NCI-H2107 (cell line): ENCODE results near the gene TIAM1.

Experiments used
- DNase-seq: peaks from one replicate; lab custom pipeline; 2025; lab: John Stamatoyannopoulos, UW

TIAM1 gene

GRCh38 chr21:31135531-31136184, 208.4 kb downstream of the TIAM1 start:
- DNase-seq = no peak

DNA sequence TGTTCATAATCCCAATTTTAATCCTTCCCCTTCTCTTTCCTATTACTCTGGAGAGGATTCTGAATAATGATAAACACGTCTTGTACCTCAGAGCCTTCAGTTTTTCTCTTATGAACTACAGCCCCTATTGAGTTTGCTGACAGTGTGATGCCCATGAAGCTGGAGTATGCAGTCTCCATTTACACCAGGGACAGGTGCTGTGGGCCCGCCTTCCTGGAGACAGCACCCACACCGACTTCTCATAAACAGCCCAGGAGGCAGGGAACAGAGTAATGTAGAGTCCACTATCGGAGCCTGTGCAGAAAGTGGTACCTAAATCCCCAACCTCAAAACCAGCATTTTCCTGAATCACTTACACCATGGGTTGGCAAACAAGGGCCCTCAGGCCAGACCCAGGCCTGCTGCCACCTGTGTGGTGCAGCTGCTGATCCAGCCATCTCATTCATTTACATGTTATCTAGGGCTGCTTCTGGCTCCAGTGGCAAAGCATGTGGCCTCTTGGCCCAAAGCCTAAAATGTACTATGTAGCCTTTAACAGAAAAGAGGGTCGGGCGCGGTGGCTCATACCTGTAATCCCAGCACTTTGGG, 210.7 kb downstream of the TIAM1 start:
- DNase-seq = no peak

DNA sequence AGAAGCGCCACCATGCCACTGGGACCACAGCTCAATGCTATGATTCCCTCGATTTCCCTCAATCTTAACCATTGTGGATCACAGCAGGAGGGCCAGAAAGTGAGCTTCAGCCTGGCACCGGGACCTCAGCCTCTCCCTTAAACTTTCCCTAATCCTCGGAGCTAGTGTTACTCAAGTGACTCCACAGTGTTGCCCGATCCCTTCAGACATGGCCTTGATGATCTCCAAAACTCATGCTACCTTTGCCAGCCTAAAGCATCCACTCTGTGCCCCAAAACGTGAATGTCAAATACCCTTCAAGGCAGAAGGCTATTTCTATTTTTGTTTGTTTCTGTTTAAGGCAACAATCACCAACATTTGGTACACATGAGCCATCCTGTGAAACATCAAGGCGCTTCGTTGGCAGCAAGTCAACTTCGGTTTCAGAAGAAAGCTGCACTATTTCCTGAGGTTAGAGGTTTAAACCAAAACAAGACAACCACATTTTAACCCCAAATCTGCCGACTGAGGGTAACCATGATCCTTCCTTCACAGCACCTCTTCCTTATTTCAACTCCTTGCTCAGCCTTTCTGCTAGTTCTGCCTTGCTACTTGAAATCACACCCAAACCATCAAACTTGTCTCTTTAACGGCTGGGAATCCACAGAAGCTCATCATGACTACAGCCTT, 211.4 kb downstream of the TIAM1 start:
- DNase-seq = no peak

DNA sequence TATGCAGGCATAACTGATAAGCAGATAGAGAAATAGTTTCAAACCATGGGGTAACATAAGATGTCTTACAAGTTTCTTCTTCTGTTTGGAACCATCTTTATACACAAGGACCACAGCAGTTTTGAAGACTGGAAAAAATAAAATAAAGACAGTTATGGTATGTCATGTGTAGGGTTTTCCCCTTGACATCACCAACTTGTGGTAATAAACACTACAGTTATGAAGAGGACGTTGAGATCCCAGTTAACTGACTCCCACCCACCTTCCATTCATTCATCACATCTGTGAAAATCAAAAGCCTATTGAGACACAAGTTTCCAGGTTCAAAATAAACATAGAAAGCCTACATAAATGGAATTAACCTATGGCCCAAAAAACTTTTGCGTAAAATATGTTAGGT, 213.2 kb downstream of the TIAM1 start:
- DNase-seq = no peak

DNA sequence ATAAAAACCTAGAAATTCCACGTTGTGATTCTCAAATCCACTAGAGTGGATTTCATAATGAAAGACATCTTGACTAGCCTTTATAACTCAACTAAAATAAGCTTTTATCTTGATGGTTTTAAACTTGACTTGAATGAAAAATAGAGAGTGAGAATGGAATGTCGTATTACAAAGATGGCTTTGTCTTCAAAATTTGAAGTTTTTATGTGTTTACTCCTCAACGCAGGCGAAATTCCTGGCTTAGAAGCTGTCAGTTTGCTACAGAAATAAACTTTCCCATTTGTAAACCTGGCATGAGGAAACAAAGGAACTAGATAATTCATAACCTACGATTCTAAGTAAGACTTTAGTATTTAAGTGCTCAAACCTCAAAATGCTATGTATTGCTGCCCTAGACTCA, 215.8 kb downstream of the TIAM1 start:
- DNase-seq = no peak

- no peak for DNase-seq
Measured at GRCh38 chr21:31124010-31124409, 220.1 kb downstream of the TIAM1 start.

DNA sequence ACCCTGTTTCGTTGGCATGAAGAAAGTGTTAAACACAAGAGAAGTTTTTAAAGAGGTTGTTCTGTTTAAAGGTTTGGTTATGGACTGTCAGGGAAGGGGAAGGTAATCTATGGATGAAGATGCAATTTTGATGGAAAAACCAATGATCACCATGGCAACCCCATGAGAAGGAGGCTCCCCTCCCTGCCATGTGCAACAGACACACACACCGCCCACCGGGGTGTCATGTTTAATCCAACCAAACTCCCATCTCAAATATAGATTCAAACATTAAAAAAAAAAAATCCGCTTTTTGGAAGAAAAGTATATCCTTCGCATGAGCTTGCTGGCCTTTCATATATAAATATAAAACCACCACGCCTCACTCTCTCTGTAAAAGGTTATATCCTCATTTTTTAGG, 224.9 kb downstream of the TIAM1 start:
- DNase-seq = no peak

GRCh38 chr21:31117128-31117916, 226.7 kb downstream of the TIAM1 start:
- DNase-seq = no peak

GRCh38 chr21:31115249-31115648, 228.8 kb downstream of the TIAM1 start:
- DNase-seq = no peak

DNA sequence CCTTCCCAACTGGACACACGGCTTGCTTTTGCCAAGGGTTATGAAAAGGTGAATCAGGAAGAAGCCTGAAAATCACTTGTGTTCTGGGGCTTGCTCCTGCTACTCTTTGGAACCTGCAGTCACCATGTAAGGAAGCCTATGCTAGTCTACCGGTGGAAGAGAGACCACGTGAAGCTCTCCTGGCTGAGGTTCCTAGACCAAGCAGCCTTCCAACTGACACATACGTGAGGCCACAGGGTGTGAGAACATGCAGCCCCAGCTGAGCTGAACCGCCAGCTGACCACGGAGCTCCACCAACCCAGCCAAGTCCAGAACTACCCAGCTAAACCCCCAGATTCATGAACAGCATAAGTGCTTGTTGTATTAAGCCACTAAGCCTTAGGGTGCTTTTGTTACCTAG, 233.0 kb downstream of the TIAM1 start:
- DNase-seq = no peak

- no peak for DNase-seq
Measured at GRCh38 chr21:31110430-31110829, 233.6 kb downstream of the TIAM1 start.

DNA sequence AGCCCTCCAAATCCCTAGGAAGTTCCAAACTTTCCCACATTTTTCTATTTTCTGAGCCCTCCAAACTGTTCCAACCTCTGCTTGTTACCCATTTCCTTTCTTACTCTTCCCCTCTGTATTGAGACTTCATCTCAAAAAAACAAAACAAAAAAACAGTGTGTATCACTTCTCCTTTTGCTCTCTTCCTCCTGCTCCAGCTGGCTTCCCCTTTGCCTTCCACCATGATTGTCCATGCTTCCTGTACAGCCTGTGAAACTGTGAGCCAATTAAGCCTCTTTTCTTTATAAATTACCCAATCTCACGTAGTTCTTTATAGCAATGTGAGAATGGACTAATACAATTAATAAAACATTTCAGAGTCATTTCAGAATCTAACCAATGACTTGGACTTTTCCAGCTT, 236.2 kb downstream of the TIAM1 start:
- DNase-seq = no peak

GRCh38 chr21:31107176-31107785, 236.8 kb downstream of the TIAM1 start:
- no peak for DNase-seq

DNA sequence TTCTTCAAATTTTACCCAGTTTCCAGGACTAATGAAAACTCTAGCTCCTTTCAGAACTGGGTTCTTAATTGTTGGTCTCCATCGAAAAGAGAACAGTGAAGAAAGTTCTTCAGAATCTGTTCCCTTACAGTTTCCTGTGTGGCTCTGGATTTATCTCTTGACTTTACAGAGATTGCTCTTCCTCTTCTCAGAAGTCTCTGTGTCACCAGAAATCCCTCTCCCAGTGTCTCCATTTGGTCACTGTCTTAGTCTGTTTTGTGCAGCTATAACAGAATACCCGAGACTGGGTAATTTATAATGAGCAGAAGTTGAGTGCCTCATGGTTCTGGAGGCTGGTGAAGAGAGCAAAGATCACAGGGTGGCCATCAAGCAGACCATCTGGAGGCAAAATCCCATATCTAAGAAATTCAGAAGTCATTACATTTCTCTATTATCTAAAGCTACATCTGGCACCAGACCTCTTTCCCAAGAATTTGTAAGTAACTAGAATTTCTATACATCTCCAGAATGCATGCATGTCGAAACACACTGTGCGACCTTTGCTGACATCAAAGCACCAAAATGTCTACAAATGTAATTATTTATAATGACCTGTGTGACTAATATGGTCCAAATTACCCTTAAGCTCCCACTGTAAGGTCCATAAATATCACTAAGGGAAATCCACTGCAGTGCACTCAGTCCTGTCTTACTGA, 240.3 kb downstream of the TIAM1 start:
- no peak for DNase-seq

- no peak for DNase-seq
Measured at GRCh38 chr21:31103163-31103562, 240.9 kb downstream of the TIAM1 start.

DNA sequence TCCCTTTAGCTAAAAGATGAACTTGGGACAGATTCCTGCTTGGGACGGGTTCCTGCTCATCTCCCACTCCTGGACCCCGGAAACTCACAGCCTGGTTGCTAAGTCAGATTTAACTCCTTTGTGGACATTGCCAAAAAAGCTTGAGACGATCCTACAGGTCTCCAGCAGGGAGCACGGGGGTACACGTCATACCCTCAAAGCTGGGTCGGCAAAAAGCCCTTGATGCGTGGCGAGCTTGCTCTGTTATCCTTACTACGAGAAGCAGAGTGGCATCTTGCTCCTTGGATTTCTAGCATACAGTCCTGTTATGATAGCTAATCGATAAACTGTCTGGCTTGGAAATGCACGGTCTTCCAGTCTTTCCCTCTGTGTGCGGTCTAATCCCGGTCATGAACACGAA, 244.9 kb downstream of the TIAM1 start:
- no peak for DNase-seq

DNA sequence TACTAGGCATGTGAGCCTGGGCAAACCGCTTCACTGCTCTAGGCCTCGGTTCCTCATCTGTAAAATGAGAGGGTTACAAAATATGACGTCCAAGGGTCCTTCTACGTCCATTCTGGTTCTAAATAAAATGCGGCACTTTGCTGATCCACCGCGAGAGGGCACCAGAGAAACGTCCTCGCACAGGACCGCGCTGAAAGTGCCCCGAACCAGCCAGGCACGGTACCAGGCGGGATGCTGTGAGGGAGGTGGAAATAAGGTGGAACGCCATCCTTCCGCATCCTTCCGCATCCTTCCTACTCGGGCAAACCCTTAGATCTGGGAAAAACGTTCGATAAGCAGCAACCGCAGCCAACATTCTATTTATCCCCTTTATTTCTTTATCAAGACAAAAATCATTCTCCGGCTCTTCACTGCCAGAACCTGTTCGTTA, 245.5 kb downstream of the TIAM1 start:
- peak; percentile 68 for DNase-seq

- no peak for DNase-seq
Measured at GRCh38 chr21:31092832-31093625, 251.0 kb downstream of the TIAM1 start.

DNA sequence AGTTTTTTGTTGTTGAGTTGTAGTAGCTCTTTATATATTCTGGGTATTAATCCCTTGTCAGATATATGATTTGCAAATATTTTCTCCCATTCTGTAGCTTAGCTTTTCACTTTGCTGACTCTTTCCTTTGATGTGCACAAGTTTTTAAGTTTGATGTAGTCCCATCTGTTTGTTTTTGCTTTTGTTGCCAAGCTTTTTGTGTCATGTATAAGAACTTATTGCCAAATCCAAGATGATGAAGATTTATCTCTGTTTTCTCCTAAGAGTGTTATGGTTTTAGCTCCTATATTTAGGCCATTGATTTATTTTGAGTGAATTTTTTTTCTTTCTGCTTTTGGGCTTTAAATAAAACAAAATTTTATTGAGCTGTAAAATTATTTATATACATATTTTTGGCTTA, 253.7 kb downstream of the TIAM1 start:
- no peak for DNase-seq

- DNase-seq = no peak
Measured at GRCh38 chr21:31088474-31088751, 255.6 kb downstream of the TIAM1 start.
